GM12878 (cell line): Measurements from ENCODE around the gene GNA15. TPM values are rescaled to one million over a fixed set of nuclear protein-coding genes. Genes with fewer than 3 reads are reported as not detected.

ENCODE experiments used
- CHD2 ChIP-seq: IDR thresholded peaks from 2 replicates; pipeline ENCODE4 v1.6.1; 2011; ENCODE audit warnings: low read depth, low read length, improper control_type of control experiment, borderline replicate concordance
- CUX1 ChIP-seq: IDR thresholded peaks from 2 replicates; pipeline ENCODE4 v1.6.1; 2012; ENCODE audit warnings: improper control_type of control experiment, low read depth, low read length; ENCODE audit not compliant: insufficient replicate concordance
- polyA plus RNA-seq, 11 experiments: library from polyadenylated mRNA; depleted of rRNA in 4 of 11; unstranded in 6 of 11; stranded (reverse) in 5 of 11; fragments of >200 nt; fragmentation: Nextera tagmentation in 4 of 11; fragmentation: Illumina TruSeq in 1 of 11; extraction: Ambion mirVana in 4 of 11; extraction: Trizol in 1 of 11; gene quantifications; 1 replicate in 1 of 11; 2 replicates in 10 of 11; pipeline versions ENCODE4 v1.2.1 to v1.2.3, GENCODE V29; 2011 to 2016; ENCODE audit warnings: inconsistent platforms in 2 of 11, missing spikeins in 2 of 11, low read depth in 1 of 11
- total RNA-seq, 4 experiments: library from RNA; depleted of rRNA in 3 of 4; stranded (reverse); fragments of >200 nt in 3 of 4; fragmentation: Illumina TruSeq in 1 of 4; extraction: Trizol in 1 of 4; gene quantifications; 2 replicates each; pipeline versions ENCODE4 v1.2.1 to v1.2.3, GENCODE V29; 2013 to 2021
- TF ChIP-seq, protein P1 (sequence below), 3 experiments: IDR thresholded peaks in 2 of 3; conservative IDR thresholded peaks in 1 of 3; 2 replicates each; pipeline ENCODE4 v1.5.1; 2011; ENCODE audit warnings: low read depth in 3 of 3, low read length in 3 of 3, mild to moderate bottlenecking in 3 of 3, control low read depth in 2 of 3, moderate library complexity in 2 of 3, inconsistent platforms in 1 of 3, mixed read lengths in 1 of 3; ENCODE audit not compliant: control insufficient read depth in 2 of 3, insufficient read depth in 1 of 3; ENCODE audit errors: extremely low read depth in 1 of 3

GNA15 gene
- total and polyA plus RNA-seq, 10 of the 15 experiments (the other 5 are each of a cell fraction or from before 2014, with no cell fraction given): 0.42 to 18.0 (median 9.4) TPM

DNA sequence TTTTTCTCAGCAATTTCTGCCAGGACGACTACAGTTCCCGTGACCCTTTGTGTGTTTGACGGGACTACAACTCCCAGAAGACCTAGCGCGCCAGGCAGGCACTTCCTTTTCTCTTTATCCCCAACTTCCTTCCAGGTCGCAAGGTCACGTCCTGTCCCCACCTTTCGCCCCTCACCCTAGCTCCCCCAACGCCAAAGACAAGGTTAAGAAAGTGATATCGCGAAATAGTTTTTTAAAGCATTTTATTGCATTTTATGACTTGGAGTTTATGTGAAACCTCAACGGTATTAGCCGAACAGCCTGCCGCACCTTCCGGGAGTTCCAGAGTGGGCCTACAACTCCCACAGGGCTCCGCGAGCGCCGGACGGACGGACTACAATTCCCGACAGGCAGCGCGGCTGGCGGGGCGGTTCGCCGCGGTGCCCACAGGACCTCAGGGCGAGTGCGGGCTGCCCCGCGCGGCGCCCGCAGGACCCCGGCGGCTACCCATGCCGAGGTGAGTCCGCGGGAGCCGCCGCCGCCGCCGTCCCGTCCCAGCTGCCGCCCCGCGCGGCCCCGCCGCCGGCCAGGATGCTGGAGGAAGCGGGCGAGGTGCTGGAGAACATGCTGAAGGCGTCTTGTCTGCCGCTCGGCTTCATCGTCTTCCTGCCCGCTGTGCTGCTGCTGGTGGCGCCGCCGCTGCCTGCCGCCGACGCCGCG is 49.8 kb downstream of the GNA15 start, which contains the start of gene NCLN (continued):
- no peak for TF ChIP-seq CUX1
- TF ChIP-seq CHD2: peak; percentile 60; the same call in 1 of the 2 replicates
- TF ChIP-seq, protein P1, sequence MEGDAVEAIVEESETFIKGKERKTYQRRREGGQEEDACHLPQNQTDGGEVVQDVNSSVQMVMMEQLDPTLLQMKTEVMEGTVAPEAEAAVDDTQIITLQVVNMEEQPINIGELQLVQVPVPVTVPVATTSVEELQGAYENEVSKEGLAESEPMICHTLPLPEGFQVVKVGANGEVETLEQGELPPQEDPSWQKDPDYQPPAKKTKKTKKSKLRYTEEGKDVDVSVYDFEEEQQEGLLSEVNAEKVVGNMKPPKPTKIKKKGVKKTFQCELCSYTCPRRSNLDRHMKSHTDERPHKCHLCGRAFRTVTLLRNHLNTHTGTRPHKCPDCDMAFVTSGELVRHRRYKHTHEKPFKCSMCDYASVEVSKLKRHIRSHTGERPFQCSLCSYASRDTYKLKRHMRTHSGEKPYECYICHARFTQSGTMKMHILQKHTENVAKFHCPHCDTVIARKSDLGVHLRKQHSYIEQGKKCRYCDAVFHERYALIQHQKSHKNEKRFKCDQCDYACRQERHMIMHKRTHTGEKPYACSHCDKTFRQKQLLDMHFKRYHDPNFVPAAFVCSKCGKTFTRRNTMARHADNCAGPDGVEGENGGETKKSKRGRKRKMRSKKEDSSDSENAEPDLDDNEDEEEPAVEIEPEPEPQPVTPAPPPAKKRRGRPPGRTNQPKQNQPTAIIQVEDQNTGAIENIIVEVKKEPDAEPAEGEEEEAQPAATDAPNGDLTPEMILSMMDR (IDR thresholded peaks at IDR 0.05 in 2 of 3, conservative IDR thresholded peaks at IDR 0.05 in 1 of 3; ENCODE audit: control insufficient read depth in 2 of 3, extremely low read depth in 1 of 3, insufficient read depth in 1 of 3, low read depth in 3 of 3, low read length in 3 of 3): no peak
